Measurements from ENCODE around the gene TTC7B. TPM values are rescaled to one million over a fixed set of nuclear protein-coding genes. Genes with fewer than 3 reads are reported as not detected.

Gene TTC7B
- total RNA-seq, 1 donor from 2014 or later, result 10.3 TPM

DNA sequence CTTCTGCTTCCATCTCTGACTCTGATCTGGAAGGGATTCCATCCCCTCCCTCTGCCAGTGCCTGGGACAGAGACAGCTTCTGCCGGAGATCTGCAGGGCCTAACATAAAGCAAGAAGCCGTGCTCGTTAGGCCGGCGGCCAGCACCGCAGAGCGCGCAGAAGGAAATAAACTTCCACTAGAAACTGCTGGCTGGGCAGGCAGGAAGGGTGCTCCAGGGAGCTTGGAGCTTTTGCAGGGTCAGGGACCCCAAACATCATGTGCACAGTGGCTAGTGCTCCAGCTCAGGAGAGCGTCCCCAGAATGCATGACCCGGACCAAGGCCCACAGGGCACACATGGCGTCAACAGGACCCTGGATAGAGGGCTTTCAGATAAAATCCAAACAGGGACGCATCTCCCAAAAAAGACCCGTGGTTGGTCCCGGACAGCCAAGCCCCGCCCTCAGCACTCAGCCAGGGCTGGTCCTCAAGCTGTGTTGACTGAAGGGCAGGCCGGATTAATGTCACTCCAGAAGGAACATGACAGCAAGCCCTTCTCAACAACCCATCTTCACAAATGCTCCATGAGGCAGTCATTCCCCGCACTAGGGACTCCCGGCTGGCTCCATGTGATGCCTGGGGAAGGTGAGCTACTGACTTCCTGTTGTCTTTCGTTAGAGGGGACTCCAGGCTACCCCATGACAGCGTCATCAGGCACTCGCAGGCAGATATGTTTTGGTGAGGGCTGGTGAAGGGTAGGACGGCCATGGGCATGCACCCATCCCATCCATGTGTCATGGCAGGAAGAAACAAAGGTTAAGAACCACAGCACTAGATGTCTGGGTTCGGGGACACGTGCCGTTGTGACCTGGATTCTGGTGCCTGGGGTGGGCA is 297.9 kb downstream of the TTC7B start:
- intact Hi-C loops (cut with micrococcal nuclease), result no loop called here

DNA sequence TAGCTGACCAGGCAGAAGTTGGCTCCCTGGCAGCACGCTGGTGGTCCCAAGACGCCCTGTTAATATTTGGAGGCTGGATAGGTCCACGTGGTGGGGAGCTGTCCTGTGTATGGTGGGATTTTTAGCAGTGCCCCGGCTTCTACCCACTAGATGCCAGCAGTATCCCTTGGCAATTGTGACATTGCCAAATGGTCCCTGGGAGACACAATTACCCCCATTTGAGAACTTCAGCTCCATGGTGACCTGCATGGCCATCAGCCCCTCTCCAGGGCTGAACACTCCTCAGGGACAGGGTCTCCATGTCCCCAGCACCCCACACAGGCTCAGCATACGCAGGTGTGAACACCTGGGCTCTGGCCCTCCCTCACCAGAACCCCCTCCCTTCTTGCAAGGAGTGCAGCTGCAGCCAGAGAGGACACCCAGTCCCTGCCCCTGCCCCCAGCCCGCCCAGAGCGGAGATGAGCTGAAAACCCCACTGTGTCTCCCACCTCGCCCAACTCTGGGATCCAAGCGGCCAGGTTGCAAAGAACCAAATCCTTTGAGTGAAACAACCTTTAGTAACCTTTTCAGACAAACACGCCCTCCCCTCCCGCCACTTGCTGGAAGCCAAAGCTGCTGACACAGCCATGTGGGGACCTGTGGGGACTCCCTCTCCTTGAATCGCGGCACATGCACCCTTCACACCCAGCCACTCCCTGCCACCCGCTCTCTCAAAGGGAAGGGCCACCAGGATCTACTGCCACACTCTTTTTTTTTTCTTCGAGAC is 299.0 kb downstream of the TTC7B start:
- intact Hi-C loops (cut with micrococcal nuclease), result no loop called here

- intact Hi-C loops (cut with micrococcal nuclease), result no loop called here
These were observed 301.7 kb downstream of the TTC7B start for GRCh38 chr14:90514566-90514965.

- intact Hi-C loops (cut with micrococcal nuclease), result no loop called here
These were observed 302.2 kb downstream of the TTC7B start for GRCh38 chr14:90514015-90514398.

DNA sequence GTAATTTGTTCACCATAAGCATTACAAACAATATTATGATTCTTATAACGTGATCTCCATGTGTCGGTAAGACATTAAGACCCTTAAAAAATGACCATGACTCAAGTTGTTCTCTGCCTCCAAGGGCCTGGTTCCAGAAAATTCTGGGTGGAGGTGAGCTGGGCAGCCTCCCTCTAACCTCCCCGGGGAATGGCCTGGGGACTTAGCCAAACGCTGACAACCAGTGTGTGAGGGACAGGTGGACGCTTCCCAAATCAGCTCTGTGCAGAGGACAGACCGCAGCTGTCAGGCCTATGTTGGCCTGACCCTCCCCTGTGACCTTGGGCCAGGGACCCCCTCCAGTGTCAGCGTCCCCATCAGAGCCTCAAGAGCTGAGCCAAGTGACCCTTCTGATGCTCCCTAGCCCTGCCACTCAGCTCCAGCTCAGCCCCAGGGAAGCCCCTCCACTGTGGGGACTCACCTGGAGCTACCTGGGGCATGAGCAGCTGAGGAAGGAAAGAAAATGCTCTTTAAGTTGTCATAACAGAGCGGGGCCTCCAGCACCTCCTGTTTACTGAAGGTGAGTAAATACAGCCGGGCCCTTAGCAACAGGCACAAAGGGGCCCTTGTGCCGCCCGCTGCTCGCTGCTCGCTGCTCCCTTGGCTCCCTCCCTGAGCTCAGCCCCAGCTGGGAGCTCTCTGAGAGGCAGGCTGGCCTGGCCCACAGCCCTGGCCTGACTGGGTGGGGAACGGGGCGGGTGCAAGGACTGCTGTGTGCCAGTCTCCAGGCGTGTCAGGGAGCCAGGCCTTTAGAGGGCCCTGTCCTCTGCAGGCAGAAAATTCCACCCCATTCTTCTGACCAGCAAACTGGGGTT is 302.8 kb downstream of the TTC7B start:
- intact Hi-C loops (cut with micrococcal nuclease), result no loop called here

DNA sequence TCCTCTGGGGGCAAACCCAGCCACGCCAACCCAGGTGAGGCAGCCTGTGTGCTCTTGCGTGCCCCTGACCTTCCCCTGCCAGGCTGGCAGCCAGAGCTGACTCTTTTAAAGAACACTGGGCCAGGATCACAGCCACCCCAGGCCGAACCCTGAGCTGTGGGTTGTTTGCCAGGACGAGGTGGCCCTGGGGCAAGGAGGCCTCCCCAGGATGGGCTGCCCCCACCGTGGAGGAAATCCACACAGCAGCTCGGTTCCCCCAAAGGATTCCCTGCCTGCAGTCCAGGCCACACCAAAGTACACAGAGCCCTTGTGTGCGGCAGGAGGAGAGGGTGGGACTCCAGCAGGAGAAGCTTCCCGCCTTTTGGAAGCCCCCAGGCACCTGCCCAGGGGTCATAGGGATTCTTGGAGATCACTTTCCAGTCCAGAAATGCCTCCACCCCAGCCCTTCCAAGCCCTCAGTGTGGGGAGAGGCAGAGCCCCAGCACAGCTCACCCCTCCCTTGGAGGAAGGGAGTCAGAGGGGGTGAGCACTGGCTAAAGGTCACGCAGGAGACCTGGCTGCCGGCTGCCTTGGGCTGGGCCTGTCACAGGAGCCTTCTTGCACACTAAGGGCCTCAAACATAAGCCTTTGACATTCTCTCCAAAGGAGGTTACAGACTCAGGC is 303.8 kb downstream of the TTC7B start:
- intact Hi-C loops (cut with micrococcal nuclease), result no loop called here

DNA sequence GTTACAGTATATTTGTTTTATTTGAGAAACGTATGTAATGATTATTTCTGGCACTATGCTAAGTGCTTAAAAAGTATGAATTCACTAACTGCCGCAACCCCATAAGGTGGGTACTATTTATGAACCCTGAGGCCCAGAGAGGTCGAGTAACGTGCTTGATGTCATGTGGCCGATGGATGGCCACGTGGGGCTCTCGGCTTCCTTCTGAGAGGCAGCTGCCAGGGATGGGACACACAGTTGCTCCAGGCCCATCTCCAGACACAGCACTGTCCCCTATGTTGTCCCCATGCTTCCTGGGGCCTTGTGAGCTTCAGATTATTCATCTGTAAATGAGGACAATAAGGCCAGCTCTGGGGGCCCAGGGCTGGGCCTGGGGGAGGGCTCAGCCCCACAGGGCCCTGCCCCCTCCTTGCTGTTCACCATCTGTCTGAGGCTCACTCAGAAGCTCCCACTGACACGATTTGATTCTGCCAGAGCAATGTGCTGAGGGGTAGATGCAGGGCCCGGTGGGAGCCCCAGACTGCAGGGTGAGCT is 304.4 kb downstream of the TTC7B start:
- intact Hi-C loops (cut with micrococcal nuclease), result no loop called here

DNA sequence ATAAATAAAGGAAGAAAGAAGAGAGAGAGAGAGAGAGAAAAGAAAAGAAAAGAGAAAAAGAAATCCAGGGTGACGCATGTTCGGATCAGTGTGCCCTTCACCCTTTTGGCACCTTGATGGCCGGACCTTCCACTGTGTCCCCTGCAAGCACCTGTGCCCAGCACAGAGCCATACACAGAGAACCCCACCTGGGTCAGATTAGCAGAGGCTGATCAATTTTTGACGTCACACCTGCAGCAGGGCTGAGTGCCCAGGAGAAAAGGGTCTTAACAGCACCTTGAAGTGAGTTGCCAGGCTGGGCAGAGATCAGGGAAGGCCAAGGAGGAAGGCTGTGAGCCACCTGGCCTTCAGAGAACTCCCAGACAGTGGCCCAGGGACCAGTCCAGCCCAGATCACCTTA is 305.0 kb downstream of the TTC7B start:
- intact Hi-C loops (cut with micrococcal nuclease), result no loop called here

DNA sequence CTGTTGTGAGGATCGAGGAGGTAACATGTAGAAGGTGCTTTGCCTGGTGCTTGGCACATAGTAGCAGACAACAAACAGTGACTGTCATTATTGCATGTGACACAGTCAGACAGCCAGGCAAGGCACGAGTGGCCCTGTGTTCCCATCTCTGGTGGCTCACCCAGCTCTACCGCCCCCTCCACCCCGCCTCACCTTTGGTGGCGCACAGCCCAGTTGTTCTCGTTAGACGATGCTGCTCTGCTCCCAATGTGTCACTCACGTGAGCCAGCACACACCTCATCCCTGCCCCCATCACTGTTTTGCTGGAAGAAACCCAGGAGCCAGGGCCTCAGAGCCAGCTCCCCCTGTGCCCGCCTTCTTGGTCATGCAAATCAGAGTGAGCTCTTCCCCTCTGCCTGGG is 306.1 kb downstream of the TTC7B start:
- intact Hi-C loops (cut with micrococcal nuclease), result no loop called here

GRCh38 chr14:90509403-90509802 is 306.8 kb downstream of the TTC7B start:
- intact Hi-C loops (cut with micrococcal nuclease), result no loop called here

GRCh38 chr14:90508536-90509254 is 307.5 kb downstream of the TTC7B start:
- intact Hi-C loops (cut with micrococcal nuclease), result no loop called here

- intact Hi-C loops (cut with micrococcal nuclease), result no loop called here
These were observed 308.2 kb downstream of the TTC7B start for GRCh38 chr14:90508036-90508435.

DNA sequence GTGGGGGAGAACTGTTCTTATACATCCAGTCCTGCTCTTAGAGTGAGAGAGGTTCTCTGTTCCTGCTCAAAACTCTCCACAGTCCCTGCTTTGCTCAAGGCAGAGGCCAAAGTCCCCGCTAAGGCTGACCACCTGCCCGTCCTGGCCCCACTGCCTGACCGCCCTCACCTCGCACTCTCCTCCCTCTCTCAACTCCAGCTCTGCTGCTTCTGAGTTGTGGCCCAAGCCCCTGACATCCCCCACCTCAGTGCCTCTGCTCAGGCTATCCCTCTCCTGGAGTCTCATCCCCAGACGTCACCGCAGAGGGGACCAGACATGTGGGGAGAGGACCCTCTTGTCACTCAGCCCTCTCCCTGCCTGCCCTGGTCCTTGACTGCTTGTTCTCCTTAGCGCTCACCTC is 308.8 kb downstream of the TTC7B start:
- intact Hi-C loops (cut with micrococcal nuclease), result no loop called here

DNA sequence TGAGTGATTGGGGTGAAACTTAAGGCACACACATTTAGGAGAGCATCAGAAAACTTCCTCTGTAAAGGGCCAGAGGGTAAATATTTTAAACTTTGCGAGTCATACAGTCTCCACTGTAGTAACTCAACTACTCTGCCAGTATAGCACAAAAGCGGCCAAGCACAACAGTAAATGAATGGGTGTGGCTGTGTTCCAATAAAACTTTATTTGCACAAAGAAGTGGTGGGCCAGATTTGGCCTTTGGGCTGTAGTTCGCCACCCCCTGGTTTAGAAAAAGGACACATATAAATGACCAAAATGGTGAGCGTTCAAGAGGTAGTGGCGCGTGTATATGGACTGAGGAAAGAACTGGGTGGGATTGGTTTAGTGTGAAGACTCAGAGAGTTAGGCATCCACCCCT is 309.5 kb downstream of the TTC7B start:
- intact Hi-C loops (cut with micrococcal nuclease), result no loop called here

DNA sequence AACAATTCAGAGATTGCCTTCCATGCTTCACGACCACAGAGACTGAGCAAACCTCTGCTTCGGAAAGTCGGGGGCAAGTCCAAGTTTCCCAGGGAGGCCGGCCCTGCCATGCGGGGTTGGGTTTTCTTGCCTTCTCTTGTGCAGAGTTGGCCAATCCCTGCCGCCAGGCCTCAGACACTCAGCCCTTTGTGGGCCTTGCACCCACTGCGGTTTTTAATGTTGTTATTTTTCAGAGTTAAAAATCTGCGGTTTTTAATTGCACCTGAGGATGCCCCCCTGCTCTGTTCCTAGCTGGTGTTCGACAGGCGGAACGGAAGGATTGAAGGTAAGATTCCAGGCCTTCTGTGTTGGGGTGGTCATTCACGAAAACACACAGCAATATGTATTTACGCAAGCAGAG is 310.7 kb downstream of the TTC7B start:
- intact Hi-C loops (cut with micrococcal nuclease), result no loop called here

- intact Hi-C loops (cut with micrococcal nuclease), result no loop called here
These were observed 311.6 kb downstream of the TTC7B start for GRCh38 chr14:90504643-90505042.

DNA sequence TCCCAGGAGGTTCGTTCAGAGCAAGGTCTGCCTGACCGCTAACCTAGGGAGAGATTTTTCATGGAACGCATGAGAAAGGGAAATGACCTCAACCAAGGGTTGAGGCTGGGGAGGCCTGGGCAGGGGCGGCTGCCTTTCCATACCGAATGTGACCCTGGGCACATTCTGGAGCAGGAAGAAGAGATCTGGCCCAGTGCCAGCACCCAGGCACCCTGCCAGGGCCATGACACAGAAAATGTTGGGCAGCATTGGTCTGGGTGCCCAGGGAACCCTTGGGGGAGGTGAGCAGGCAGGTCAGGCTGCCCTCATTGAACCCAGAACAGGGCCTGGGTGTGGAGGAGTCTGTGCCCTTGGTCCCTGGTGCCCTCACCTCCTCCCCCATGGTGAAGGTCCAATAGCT is 312.6 kb downstream of the TTC7B start:
- intact Hi-C loops (cut with micrococcal nuclease), result no loop called here

GRCh38 chr14:90502760-90503159 is 313.5 kb downstream of the TTC7B start:
- intact Hi-C loops (cut with micrococcal nuclease), result no loop called here

DNA sequence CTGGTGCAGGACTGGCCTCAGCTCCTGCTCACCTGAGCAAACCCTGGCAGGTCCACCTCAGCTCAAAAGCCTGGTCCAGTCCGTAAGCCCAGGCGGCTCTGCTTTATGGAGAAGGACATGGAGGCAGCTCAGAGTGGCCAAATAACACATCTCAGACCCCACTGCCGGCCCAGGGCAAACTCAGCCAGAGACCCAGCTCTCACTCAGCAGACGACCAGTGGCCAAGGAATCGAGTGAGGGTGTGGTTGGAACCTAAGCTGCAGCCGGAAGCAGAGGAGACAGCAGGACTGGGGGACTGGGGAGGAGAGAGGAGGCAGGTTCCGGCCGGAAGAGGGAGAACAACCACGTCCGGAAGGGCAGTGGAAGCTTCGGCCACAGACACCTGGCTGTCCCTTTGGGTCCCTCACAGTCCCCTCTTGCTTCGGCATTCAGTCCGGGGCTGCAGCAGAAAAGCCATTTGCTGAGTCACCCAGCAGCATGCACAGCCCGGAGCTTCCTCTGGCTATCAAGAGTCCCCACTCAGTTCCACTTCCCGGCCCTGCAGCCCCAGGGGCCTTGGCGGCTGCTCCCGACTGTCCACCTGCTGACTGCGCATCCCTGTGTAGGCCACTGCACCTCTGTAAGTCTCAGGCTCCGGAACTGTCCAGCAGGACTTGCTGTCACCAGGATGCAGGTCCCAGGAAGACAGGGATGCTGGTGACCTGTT is 315.4 kb downstream of the TTC7B start:
- intact Hi-C loops (cut with micrococcal nuclease), result no loop called here
